ENCODE results near the gene LIPH. TPM values are rescaled to one million over a fixed set of nuclear protein-coding genes. Genes with fewer than 3 reads are reported as not detected.

The LIPH gene
- polyA plus RNA-seq, 10 donors, result 0.05 to 0.94 (median 0.19) TPM; not detected in 2

DNA sequence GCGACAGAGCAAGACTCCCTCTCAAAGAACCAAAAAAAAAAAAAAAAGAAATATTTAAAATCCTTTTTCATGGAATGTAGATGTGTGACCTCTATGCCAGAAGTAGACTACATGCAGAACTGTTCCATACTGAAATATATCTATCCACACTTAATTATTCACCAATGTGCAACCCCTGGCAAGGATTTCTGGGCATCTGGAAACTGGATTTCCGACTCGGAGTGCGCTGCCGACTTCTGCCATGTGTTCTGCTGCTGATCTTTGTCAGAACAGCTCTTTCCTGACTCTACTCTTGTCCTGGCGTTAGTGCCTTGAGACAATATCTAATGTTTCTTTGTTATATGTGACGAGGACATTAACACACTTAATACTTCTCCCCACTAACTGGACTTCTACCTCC is 11.7 kb downstream of the LIPH start:
- no peak for DNase-seq

DNA sequence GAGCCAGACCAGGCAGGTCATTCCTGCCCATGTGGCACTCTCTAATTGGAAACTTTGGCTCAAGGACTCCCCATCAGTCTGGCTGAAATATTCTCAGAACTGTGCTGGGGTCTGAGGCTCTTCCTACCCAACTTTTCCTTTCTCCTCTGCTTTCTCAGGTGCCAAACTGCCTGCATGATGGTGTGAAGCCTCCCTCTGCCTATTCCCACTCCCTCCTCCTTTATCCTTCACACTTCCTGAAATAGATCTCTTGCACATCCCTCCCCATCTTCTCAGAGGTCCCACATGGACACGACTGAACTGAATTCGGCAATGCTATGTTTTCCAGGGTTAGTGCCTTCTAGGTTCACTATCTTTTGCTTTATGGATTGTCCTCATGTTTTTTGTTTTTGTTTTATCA is 12.5 kb downstream of the LIPH start:
- DNase-seq, result no peak

DNA sequence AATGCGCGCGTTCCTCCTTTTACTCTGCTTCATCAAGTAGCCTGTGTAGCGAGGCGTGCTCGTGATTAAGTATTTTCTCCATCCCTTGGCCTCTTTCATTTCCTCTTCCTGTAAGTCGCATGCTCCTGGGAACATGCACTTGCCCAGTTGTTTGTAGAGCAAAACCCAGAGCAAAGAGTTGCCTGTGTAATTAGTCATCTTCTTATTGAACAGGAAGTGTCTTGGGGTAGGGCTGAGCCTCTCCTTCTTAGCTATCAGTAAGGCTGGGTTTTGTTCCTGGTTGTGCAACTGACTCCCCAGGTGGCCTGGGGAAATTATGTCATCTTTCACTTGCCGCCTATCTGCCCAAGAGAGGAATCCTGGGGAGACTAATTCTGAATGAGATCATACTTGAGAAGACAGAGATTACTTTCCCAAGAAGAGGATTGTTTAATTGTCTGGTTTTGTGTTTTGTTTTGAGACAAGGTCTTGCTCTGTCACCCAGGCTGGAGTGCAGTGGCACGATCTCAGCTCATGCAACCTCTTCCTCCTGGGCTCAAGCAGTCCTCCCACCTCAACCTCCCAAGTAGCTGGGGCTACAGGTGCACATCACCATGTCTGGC is 14.9 kb downstream of the LIPH start:
- DNase-seq, result peak; percentile 20 to 38 (median 33)

DNA sequence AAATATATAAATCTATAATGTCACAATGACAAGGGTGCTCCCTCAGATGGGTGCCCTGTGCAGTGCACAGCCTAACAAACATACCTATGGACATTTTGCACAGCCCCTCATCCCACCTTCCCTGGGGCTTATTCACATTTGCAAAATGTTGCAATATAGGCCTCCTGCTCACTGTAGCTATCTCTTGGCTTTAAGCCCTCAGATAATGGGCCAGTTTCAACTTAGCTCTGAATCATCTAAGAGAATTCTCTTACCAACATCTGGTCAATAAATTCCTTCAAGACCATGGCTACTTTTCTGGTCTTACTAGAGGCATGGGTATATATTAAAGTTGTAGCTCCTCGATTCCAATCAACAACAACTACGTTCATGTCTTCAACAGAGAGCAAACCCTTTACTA is 17.9 kb downstream of the LIPH start:
- DNase-seq, result no peak

DNA sequence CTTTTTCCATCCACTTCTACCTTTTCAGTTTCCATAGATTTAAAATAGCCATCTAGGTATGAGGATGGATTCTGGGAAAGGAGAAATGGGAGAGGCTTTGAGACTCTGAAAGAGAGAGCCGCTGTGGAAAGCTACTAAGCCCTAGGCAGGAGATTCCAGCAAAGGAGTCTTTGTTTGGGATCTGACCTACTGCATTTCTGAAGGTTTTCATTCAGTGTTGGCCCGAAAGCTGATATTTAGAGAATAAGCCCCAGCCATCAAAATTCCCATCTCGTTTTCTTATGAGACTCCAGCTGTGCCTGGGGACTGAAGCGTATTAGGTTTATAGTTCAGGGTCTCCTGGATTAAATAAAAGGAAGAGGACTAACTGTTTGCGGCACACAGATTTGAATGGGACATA is 19.5 kb downstream of the LIPH start:
- DNase-seq, result no peak

DNA sequence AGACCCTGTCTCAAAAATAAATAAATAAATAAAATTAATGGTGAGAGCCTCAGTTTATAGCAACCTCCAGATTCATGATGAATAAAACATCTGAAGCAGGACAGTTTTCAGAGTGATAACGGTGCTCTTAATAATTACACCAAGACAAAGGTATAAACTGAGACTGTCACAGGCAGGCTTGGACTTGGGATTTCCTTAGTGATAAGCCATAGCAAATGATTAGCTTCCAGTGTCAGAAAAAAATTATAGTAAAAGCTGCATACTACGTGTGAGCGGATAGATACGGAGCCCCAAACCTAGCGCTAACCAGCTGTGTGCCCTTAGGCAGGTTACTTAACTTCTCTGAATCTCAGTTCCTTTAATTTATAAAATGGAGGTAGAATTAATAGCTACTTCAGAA is 21.5 kb downstream of the LIPH start:
- no peak for DNase-seq

DNA sequence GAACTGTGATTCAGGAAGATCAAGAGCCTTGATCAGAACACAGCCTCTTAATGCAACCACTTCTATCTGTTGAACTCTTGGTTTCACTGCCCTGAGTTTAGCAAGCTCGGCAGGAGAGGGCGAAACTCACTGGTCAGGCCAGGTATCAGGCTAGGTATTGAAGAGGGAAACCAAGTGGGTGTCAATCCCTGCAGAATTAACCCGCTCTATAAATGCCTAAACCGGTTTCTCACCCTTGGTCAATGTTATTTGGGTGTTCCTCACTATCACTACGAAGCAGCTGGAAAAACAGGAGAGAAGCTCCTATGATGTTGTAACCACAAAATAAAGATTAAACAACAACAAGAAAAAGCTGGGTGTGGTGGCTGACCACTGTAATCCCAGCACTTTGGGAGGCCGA is 23.9 kb downstream of the LIPH start:
- DNase-seq, result no peak

DNA sequence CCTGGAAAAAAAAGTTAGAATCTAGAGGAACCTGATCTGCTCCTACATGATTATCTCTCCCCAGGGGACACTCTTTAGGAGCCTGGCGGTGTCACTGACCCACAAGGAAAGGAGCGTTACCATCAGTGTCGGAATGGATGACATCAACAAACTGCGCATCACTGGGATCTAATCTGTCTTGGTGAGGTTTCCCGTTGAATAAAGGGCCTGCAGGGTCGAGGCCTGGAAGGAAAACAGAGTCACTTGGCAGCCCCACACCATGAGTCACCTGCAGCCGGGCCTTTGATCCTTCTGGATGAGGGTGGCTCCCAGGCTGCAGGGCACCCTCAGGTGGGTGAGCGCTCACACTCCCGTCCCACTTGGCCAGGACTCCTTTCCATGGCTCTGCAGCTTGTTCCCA is 25.0 kb downstream of the LIPH start:
- DNase-seq, result no peak

DNA sequence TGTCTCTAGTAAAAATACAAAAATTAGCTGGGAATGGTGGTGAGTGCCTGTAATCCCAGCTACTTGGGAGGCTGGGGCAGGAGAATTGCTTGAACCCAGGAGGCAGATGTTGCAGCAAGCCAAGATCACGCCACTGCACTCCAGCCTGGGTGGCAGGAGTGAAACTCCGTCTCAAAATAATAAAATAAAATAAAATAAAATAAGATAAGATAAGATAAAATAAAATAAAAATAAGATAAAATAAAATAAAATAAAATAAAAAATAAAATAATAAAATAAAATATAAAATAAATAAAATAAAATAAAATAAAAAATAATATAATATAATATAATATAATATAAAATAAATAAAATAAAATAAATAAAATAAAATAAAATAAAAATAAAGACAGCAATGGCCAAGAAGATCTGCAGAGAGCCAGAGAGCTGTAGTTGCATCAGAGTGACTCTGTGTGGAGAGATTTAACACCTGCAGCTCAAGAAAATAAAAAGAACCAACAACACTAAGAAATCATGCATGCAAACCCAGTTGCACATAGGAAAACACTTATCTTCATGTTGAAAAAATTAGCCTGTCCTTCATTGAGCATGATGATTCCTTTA is 25.9 kb downstream of the LIPH start:
- DNase-seq, result no peak

DNA sequence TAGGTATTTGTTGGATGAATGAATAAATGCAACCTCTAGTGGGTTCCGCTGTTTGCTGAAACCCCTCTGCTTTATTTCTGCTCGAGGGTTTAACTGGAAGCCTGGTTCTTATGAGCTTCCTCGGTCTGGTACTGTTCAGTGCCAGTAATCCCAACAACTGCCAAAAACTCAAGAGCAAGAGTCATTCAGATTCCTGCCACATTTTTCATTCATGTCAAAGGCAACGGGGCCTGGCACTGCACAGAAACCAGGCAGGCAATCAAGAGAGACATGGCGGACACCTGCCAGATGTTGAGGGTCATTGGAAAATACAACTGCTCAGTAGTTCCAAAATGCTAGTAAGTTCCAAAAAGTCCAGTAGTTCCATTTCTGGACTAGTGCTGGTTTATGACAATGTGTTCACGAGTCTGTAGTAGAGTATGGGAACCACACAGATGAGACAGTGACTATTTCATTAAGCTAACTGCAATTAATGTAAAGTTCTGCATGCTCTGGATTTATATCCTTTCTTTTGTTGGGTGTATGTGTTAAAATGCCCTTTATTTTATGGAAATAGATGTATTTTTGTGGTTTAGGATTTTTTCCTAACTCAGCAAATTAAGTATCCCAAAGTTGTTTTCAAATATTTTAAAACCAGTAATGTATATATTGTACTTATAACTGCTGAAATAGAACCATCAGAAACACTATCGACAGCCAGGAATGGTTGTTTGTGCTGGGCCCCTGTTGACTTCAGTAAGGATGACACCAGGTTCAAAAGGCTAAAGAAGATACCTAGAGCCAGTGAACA is 30.8 kb downstream of the LIPH start:
- DNase-seq, result no peak

DNA sequence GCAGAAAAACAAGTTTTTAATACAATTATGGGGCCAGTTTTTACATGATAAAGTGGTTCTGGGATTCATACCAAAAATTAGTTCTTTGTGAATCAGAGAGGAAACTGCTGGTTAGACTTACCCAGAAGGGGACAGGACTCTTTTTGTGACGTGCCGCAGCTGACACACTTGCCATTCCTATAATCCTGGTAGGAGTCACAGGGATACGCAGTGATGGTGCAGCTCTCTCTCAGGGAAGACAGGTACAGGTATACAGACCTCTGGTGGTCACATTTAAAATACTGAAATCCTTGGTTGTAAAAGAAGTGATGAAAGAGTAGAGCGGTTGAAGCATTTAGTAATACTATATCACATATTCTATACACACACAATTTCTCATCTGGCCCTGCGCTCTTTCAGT is 33.4 kb downstream of the LIPH start:
- DNase-seq, result no peak

DNA sequence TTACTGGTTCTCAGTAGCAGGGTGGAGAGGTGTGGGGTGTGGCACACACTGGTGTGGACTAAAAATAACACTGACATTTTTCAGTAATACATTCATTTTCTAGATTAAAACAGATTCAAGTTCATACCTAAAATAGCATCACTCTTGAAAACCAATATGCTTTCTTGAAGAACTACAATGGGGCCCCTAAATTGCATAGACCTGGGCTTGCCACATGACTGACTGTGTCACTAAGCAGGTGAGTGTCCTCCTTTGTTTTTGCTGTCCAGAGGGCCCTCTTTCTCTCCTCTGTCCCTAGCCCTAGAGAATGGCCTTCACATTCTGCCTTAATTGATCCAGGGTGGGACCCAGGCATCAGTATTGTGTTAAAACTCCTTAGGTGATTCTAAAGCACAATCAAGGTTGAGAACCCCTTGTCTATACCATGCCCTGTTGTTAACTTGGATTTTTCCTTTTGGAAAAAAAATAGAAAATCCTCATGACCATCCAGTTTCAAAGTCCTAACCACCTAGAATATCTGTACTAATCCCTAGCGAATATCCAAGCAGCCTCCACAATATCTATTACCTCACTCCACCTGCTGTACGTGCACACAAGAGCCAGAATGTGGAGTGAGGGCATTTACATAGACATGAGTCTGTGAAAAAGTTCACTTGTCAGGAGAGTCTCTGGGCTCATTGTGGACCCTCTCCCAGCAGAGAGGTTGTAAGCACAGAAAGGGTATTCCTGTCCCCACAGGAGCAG is 34.8 kb downstream of the LIPH start:
- DNase-seq, result no peak

DNA sequence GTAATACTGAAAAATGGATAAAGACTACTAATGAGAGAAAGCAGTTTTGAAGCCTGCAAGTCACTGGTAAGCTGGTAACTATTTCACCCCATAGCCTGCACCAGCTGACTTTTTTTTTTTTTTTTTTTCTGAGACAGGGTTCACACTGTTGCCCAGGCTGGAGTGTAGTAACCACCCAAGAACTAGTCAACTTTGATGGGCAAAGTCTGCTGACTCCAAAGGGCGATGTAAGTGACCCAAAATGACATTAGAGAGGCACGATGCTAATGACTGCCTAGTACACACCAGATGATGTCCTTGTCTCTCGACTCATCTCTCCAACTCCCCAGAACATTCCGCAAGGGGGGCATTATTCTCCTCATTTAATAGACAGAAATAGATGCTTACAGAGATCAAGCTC is 40.7 kb downstream of the LIPH start:
- DNase-seq, result no peak

DNA sequence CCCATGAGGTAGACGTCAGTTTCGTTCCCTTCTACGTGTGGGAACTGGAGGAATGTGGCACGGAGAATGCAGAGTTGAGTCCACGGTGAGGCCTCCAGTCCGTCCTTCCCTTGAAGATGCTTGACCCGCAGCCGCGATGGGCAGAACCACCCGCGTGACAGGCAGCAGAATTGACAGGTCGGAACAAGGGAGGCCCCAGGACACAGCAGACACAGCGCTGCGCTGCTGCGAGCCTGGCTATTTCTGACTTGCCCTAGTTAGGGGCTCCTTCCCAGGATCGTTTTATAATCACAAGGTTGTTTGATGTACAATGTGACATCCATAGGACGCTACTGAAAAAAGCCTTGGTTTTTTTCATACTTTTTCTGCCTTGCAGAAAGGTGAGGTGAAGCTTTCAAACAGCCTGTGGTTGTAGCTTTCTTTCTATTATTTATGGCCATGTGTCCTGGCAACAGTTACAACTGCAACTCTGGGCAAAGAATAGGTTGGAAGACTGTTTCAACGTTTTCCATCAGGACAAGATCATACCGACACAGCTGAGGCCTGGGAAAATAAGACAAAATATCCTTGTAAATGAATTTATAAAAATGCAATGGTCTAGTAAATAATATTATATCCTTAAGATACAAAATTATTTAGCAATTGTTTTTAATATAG is 43.9 kb downstream of the LIPH start:
- no peak for DNase-seq

DNA sequence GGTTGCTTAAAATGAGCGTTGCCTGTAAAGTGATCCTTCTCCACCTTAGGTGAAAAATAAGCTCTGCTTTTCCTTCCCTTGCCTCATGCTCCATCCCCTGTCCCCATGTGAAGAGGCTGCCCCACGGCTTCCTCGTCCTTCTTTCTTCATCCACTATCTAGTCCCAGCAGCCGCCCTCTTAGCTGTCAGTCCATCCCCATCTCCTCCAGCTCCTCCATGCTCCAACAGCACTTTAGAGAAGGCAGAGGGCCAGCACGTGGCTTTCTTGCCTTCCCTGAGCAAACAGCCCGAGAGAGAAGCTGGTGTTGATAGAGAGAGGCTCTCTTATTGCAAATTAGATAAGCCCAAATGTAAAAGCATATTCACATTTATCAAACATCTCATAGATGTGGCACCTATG is 44.5 kb downstream of the LIPH start:
- no peak for DNase-seq

DNA sequence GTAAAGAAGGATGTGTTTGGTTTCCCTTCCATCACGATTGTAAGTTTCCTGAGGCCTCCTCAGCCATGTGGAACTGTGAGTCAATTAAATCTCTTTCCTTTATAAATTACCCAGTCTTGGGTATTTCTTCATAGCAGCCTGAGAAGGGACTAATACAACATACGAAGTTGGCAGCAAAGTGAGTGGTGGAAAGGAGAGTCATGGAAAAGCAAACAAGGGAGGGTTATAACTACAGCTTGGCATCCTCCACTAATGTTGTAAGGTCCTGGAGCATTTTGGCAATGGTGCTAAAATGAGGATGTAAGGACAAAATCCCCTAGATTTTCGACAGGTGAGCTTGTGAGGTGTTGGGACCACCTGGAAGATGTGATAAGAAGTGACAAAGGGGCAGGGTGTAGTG is 47.8 kb downstream of the LIPH start:
- no peak for DNase-seq

DNA sequence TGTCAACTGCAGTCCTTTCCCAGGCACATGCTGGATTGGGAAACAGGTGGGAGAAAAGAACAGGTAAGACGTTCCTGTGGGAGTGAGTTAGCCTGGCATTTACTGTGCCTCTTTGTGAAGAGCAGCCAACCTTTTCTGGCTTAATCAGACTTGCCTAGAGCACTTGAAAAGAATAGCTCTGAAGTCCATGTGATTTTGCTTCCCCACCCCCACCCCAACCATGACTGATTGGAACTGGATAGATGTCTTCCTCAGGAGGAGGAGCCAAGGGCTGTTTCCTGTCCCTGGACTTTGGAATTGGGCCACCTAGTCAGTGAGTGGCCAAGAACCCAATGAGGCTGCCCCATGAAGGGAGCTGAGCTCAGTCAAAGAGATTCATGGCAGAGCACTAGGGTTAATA is 48.9 kb downstream of the LIPH start:
- DNase-seq, result no peak

DNA sequence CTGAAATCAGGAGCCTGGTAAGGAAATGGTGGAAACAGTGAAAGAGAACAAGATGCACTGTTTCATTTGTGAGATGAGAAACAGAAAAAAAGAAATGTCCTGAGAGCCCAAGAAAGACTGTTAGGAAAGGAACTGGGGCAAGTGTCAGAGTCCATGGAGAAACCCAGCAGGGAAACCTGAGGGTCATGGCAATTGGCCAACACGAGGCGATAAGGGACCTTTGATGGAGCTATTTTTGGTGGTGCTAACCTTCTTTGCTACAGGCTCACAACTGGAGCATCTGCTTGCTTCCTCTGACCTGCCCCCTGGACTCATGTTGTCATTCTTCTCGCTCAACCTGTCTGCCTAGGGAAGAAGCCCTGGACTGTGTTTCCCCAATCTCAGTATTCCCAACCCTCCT is 49.4 kb downstream of the LIPH start:
- DNase-seq, result no peak

DNA sequence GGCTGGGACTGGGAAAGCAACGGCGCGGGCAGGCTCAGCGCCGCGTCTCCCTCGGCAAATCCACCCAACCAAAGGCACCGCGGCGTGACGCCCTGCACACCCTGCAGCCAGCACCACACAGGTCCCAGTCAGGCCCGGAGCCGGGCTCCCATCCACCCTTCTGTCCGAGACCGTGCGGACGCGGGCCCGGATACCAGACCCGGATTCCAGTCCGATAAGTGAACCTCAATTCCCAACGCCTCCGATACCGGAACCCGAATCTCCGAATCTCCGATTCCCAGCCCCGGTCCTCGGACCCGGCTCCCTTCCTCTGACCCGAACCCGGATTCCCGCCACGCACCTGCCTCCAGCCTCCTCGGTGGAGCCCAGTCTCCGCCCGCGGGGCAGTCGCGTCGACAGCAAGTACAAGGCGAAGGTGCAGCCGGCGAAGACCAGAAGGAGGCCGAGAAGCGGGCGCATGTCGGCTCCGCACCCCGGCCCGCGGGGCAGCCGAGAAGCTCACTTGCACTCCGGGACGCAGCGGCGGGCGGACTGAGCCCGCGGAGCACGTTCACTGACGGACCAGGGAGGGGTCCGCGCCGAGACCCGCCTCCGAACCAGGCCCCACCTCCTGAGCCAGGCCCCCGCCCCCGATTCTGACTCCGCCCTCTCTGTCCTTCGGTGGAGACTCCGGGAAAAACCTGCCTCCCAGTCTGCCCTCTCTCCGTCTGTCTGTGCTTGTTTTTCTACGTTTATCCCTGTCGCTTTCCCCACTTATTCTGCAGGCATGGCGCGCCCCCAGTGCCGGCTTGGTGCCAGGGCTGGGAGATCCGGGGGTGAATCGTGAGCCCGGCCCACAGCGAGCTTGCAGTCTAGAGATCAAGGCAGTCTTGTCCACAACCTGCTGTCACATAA is 53.6 kb downstream of the LIPH start, which contains the start of gene TMEM41A:
TMEM41A (minus strand) TSS at position 533 of the 894 bp plus-strand sequence; CDS start at position 459, 74 bp downstream.
- peak; percentile 89 to 96 (median 94) for DNase-seq

DNA sequence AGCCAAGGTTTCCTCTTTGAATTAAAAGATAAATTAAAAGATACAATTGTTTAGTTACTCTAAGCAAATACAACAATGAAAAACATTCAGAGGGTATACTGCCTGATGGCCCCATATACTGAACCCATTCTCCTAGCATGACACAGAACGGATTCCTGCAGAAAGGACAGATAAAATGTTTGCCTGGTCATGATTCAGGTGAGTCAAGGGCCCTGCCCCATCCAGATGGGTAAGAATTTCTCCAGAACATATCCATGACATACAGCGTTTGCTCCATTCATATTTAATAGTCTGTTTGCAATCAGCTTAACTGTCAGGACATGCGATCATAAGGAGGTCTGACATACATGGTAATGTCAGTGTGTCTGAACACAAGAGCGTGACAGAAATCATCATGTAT is 62.1 kb downstream of the LIPH start:
- no peak for DNase-seq

DNA sequence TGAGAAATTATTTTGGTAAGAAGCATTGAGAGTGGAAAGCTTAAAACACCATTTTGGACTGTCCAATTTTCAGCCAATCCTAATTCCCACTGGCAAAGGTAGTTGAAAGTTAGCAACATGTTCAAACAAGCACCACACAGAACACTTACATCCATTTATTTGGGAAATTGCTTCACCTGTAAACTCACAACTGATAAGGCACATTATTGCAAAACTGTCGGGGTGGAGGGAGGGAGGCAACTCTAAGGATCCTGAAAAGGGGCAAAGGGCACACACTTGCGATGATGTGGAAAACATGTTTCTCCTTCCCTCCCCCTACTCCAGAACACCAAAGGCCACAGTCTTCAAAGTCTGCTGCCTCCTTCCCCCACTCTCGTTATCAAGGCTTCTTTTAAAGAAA is 62.9 kb downstream of the LIPH start:
- DNase-seq, result no peak
